Activated CD4-positive, alpha-beta T cell treated with anti-CD3 and anti-CD28 coated beads, Interleukin-2, amount 10 ng/mL, durations not matched to agents 24 days and 14 days (primary cell): ENCODE data around the gene TMEM190. TPM values are rescaled to one million over a fixed set of nuclear protein-coding genes. Genes with fewer than 3 reads are reported as not detected.

Experiments
- DNase-seq: peaks from one replicate; pipeline ENCODE4 v3.0.0; 2022
- H3K27ac Mint-ChIP-seq: one replicate; pipeline ENCODE4 v1.8.0; 2022; ENCODE audit warnings: mild to moderate bottlenecking, mixed read lengths
- H3K27me3 Mint-ChIP-seq: one replicate; pipeline ENCODE4 v1.8.0; 2022; ENCODE audit warnings: mixed read lengths
- H3K36me3 Mint-ChIP-seq: one replicate; pipeline ENCODE4 v1.8.0; 2022; ENCODE audit warnings: low read depth, mild to moderate bottlenecking, mixed read lengths
- H3K4me1 Mint-ChIP-seq: one replicate; pipeline ENCODE4 v1.8.0; 2021; ENCODE audit warnings: mixed read lengths
- H3K4me3 Mint-ChIP-seq: one replicate; pipeline ENCODE4 v1.8.0; 2022; ENCODE audit warnings: mild to moderate bottlenecking, moderate library complexity, mixed read lengths
- H3K9me3 Mint-ChIP-seq: one replicate; pipeline ENCODE4 v1.8.0; 2021; ENCODE audit warnings: mixed read lengths
- intact Hi-C: fragments of 100-400 bp; cut with micrococcal nuclease; formaldehyde crosslinking; loops from one replicate; pipeline ENCODE4 v1.15.1; 2023
- total RNA-seq: library from RNA; stranded (reverse); gene quantifications from 2 replicates; pipeline ENCODE4 v1.2.3, GENCODE V29; 2022

TMEM190 gene
- total RNA-seq, 1 donor from 2014 or later = not detected

DNA sequence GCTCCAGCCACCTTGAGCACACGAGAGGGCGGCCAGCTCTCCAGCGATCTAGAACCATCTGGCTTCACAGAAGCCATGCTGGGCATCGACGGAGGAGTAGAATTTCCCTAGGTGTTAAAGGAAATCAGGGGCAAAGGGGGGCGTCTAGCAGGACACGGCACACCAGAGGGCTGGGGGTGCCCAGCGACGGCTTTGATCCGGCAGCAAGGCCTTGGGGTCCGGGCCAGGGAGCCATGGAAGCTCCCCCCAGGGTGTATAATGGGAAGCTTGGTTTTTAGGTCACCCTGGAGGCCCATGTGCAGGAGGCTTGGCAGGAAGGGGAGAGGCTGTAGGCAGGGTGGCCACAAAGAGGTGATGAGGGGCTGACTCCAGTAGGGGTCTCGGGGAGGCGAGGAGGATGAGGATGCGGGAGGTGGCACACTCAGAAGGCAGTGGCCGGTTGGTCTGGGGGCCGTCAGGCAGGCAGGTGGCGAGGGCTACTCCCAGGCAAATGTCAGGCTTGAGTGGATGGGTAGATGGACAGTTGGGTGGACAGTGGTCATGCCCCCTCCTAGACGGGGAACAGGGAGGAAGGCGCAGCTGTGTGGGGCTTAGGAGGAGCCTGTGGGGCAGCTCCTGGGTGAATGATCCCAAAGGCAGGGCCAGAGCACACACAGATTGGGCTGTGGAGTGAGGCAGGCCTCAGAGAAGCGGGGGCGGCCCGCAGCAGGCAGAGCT, 31.4 kb upstream of the TMEM190 start:
- Mint-ChIP-seq H3K4me1 (peaks cover 8% of the 10 kb centered on the region), H3K36me3 (peaks cover 11% of the 10 kb centered on the region), H3K4me3 (no peak overlapping the region), H3K27me3 (no peaks in the 10 kb centered on the region), H3K9me3 (no peaks in the 10 kb centered on the region), H3K27ac (no peak overlapping the region)
- intact Hi-C loops = no loop called here
- no peak for DNase-seq

DNA sequence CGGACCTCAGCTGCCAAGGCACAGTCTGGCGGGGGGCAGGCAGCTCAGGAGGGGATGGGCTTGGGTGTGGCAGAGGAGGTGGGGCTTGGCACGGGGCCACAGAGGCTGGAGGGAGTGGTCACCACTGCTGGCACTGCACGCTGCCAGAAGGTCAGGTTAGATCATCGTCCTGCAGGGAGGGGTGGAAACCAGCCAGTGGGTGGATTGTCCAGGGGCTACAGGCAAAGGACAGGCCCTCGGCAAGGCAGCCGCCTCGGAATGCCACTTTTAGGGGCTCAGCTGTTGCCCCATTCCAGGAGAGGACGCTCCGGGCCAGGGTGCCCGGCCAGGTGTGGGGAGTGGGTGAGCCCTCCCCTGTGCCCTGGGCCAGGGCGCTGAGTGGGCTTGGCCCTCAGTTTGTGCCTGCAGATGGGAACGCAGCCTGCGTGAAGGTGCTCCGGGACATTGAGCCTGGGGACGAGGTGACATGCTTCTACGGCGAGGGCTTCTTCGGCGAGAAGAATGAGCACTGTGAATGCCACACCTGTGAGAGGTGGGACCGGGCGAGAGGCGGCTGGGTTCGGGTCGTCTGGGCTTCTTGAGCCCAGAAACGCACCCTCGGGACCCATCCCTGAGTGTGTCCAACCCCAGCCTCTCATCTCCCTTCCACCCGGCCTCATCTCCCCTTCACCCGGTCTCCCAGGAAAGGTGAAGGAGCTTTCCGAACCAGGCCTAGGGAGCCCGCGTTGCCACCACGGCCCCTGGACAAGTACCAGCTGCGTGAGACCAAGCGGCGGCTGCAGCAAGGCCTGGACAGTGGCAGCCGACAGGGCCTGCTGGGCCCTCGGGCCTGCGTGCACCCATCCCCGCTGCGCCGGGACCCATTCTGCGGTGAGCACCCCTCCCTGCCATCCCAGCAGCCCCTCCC, 30.6 kb upstream of the TMEM190 start:
- Mint-ChIP-seq H3K9me3 (no peaks in the 10 kb centered on the region), H3K27ac (no peak overlapping the region), H3K36me3 (peaks cover 11% of the 10 kb centered on the region), H3K27me3 (peaks cover under 1% of the 10 kb centered on the region), H3K4me3 (no peak overlapping the region), H3K4me1 (peaks cover 4% of the 10 kb centered on the region)
- DNase-seq = no peak
- intact Hi-C loops = no loop called here

DNA sequence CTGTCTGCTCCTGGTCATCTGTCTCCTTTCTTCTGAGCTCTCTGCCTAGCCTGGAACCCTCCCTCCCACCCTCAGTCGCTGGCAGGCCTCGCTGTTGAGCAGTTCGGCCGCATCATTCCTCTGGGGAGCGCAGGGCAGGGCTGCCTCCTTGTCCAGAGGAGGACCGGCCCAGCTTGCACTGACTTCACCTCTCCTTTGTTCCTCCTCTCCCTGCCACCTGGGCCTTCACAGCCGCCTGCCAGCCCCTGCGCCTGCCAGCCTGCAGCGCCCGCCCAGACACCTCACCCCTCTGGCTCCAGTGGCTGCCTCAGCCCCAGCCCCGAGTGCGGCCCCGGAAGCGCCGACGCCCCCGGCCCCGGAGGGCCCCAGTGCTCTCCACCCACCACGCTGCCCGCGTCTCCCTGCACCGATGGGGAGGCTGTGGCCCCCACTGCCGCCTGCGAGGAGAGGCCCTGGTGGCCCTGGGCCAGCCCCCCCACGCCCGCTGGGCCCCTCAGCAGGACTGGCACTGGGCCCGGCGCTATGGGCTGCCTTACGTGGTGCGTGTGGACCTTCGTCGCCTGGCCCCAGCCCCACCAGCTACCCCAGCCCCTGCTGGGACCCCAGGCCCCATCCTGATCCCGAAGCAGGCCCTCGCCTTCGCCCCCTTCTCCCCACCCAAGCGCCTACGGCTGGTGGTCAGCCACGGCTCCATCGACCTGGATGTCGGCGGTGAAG, 29.7 kb upstream of the TMEM190 start:
- intact Hi-C loops = no loop called here
- Mint-ChIP-seq H3K4me3 (no peak overlapping the region), H3K4me1 (peaks cover 7% of the 10 kb centered on the region), H3K36me3 (peaks cover 8% of the 10 kb centered on the region), H3K27ac (no peak overlapping the region), H3K9me3 (no peaks in the 10 kb centered on the region), H3K27me3 (peaks cover 8% of the 10 kb centered on the region)
- DNase-seq = no peak

DNA sequence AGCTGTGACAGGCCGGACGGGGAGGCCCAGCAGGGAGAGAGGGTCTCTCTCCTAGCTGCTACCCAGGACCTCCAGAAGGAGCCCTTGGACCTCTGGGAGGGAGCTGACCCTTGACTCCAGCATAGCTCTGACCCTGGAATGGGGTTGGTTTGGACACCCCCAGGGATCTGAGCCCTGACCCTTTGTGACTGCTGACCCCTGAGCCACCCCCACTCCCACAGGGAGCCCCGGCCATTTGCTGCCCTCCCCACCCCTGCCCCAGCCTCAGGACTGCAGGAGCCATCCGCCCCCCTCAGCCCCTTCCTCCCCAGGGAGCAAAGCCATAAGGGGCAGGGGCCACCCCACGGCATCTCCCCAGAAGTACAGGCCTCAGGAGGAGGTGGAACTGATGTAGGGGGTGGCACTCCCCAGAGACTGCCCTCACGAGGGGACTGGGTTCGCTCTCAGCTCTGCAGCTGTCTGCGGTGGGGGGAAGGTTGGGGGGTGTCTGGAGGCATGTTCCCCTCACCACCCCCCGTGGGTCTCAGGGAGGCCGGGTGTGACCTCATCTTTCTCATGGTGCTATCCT, 29.1 kb upstream of the TMEM190 start:
- Mint-ChIP-seq H3K36me3 (peaks cover 8% of the 10 kb centered on the region), H3K27ac (no peak overlapping the region), H3K4me3 (no peak overlapping the region), H3K9me3 (no peaks in the 10 kb centered on the region), H3K27me3 (peaks cover 15% of the 10 kb centered on the region), H3K4me1 (peaks cover 10% of the 10 kb centered on the region)
- no peak for DNase-seq
- intact Hi-C loops = no loop called here

DNA sequence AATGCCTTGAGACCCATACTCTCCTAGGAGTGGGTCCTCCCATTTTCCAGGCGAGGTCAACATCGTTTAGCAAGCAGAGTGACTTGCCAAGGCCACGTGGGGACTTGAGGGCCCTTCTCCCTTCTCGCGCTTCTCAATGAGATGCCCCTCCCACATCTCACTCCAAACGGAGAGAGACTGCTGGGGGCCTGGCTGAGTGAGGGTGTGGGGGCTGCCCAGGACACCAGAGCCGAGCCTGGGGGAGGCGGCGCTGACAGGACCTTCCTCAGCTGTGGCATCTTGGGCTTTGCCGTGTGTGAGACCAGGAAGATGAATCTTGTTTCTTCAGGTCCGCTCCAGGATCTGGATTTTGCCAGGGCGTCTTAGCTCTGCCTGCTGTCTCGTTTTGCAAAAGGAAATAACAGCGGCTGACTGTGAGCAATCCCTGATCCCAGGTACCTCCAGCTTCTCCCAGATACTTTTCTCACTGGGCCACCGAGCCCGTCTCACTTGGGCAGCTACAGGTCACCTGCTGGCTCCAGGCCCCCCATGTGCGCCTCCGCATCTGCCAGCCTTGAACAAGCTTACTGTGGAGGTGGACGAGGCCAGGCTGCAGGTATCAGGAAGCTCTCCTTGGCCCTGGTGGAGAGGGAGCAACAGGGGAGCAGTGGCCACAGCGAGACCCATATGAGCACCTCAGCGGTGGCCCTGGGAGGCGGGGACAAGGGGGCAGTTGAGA, 28.1 kb upstream of the TMEM190 start:
- intact Hi-C loops = no loop called here
- Mint-ChIP-seq H3K9me3 (no peaks in the 10 kb centered on the region), H3K36me3 (peaks cover 2% of the 10 kb centered on the region), H3K4me3 (no peak overlapping the region), H3K4me1 (peaks cover 19% of the 10 kb centered on the region), H3K27ac (no peak overlapping the region), H3K27me3 (peaks cover 24% of the 10 kb centered on the region)
- DNase-seq = no peak

DNA sequence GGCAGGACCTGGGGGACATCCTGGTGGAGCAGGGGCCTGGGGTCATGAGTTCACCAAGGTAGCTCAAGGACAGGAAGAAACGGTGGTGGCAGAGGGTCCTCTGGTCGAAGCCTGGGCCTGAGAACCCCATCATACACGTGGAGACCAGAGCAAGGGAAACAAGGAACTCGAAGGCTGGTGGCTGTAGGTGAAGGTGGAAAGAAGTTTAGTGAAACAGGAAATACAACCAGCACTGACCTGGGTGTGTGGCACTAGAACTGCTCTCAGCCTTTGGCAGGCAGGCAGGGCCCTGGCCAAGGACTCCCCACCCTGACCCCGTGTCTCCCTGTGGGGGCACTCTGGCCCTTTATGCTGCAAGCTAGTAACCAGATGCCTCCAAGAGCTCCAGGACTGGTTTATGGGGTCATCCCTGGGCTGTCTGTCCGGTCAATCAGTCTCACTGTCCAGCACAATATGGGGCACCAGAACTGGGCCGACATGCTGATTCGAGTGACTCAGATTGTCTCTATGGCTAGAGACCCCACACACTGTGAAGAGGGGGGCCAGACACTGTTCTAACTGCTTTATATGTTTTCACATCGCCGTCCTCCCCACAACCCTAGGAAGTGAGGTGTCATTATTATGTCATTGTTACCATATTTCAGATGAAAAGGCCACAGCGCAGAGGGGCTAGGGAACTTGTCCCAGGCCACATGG, 25.9 kb upstream of the TMEM190 start:
- DNase-seq = no peak
- no peaks in the 10 kb centered on the region for H3K9me3 Mint-ChIP-seq
- H3K27me3 Mint-ChIP-seq = peaks cover 35% of the 10 kb centered on the region
- no peak overlapping the region for H3K27ac Mint-ChIP-seq
- H3K4me1 Mint-ChIP-seq = peaks cover 22% of the 10 kb centered on the region
- intact Hi-C loops = no loop called here
- H3K4me3 Mint-ChIP-seq = no peak overlapping the region
- H3K36me3 Mint-ChIP-seq = peaks cover 2% of the 10 kb centered on the region

DNA sequence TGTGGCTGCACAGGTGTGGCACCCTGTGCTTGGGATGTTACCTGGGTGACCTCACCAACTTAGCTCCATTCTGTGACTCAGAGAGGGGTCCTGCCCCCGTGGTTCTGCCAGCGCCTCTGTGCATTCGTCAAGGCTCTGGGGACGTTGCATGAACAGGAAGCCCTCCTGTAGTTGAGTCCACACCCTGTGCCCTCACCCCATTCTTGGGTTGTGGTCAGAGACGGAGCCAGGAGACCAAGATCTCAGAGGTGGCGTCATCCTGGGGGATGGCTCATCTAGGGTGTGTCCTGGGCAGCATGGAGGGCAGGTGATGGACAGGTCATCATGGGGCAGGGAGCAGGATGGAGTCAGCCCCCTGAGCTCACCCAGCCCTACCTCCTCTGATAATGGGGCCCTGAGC, 24.6 kb upstream of the TMEM190 start:
- H3K27me3 Mint-ChIP-seq = peaks cover 41% of the 10 kb centered on the region
- no peaks in the 10 kb centered on the region for H3K9me3 Mint-ChIP-seq
- DNase-seq = no peak
- no peak overlapping the region for H3K4me3 Mint-ChIP-seq
- no peak overlapping the region for H3K27ac Mint-ChIP-seq
- intact Hi-C loops = no loop called here
- peaks cover 22% of the 10 kb centered on the region for H3K4me1 Mint-ChIP-seq
- peaks cover 2% of the 10 kb centered on the region for H3K36me3 Mint-ChIP-seq

DNA sequence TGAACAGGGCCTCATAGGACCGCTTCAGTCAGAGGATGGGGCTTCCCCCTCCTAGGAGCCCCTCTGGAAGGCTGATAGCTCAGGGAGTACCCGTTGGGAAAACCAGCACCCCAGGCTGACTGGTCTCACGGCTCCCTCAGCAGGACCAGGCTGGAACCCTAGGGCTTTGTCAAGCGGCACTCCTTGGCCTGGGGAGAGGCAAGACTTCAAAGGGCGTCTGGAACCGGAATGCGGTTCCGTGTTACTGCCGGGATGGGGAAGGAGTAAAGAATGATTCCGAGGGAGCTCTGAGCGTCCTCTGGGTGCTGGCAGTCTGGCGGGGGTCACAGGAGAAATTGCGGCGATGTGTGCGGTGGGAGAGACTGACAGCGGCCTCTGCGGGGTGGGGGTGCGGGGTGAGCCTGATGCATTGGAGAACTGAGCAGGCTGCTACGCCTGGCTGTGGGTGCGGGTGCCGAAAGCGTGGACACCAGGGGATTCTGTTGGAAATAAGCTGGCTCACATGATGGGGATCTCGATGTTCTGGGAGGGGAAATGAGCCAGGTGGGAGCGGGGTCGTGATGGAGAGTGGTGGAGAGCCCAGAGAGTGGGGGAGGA, 24.0 kb upstream of the TMEM190 start:
- H3K36me3 Mint-ChIP-seq = peaks cover 2% of the 10 kb centered on the region
- peak overlapping the region; percentile 70 for H3K27ac Mint-ChIP-seq
- intact Hi-C loops = loop anchor here (1.0 kb wide), 1 partner anchor 13 kb away; the partner anchor contains the start of gene KMT5C

DNA sequence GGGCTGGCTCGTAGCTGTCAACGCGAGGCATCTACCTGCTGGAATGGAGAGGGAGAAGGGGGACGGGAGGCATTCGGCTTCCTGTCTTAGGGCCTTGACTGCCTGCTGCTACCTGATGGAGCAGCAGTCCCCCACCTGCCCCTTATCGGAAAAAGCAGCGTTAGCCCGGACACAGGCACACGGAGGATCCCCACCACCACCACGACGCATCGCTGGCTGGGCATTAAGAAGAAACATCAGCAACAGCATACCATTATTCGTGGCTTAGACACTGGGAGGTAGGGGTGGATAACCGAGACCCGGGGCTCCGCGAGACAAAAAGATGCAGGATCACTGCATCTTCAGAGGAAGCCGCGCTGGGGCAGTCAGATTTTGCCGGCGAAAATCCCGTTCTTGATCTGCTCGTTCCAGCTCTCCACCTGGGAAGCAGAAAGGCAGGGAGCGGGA, 23.2 kb upstream of the TMEM190 start:
- intact Hi-C loops = loop anchor here (1.0 kb wide), 1 partner anchor 14 kb away; the partner anchor contains the start of gene KMT5C
- Mint-ChIP-seq H3K9me3 (no peaks in the 10 kb centered on the region), H3K4me3 (peak overlapping the region; percentile 83), H3K36me3 (no peaks in the 10 kb centered on the region), H3K27ac (no peak overlapping the region), H3K27me3 (peaks cover 49% of the 10 kb centered on the region), H3K4me1 (peaks cover 22% of the 10 kb centered on the region)
- no peak for DNase-seq

More for the DNA sequence above, 24.0 kb upstream of the TMEM190 start:
- H3K4me3 Mint-ChIP-seq = peak overlapping the region; percentile 83
- no peaks in the 10 kb centered on the region for H3K9me3 Mint-ChIP-seq
- DNase-seq = no peak
- H3K27me3 Mint-ChIP-seq = peaks cover 47% of the 10 kb centered on the region
- H3K4me1 Mint-ChIP-seq = peaks cover 22% of the 10 kb centered on the region

DNA sequence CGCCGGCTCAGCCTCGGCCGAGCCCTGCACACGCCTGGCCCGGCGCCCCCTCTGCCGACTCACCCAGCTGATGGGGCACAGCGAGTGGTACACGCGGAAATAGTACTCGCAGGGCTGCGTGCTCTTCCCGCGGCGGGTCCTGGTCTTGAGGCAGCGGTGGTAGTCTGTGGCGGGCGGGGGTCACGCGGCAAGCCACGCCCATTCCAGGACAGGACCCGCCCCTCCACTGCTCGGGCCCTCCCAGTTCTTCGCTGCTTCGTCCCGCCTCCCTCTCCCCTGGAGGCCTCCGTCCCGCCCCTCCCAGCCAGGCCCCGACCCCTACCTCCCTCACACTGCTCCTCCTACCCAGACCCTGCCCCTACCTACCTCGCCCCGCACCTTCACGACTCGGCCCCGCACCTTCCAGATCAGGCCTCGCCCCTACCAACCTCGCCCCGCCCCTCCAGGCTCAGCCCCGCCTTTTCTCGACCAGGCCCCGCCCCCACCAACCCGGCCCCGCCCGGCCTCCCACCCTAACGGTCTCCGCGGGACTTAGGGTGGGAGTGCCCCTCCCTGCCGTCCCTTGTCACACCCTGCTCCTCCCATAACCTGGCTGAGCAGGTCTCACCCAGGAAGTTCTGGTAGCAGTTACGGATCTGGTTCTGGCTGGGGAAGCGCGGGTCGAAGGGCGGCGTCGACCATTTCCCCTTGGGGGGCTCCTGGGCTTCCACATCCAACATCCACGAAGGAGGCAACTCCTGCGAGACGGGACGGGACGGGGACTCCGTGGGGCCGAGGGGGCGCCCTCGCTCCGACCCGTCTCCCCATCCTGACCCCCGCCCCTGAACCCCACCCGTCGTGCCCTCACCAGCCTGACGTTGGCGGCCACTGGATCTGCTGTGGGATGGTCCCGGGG, 22.6 kb upstream of the TMEM190 start:
- no peaks in the 10 kb centered on the region for H3K9me3 Mint-ChIP-seq

DNA sequence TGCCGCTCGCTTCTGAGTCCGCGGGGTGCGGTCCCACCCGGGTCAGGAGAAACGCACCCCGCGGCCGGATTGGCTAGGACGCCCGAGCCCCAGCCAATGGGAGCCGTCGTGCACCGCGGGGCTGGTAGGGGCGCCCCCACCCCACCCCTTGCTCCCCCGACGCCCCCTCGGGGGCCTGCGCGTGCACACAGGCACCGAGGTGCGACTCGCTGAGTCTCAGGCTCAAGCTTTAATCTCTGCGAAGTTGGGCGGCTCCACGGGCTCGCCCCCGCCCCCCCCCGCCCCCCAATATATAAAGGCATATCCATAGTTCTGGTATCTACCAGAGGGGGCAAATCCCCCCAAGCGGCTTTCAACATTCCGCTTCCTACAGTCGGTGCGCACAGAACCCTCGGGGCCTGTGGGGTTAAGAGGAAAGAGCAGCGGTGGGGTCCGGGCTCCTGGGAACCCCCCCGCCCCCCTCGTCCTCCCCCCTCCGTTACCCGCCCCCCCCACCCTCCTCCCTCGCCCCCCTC, 21.9 kb upstream of the TMEM190 start, which contains the start of gene COX6B2:
TSS of gene COX6B2 (minus strand) at position 22 of the 515 bp plus-strand sequence. CDS start 198 bp downstream, outside the sequence.
- intact Hi-C loops = no loop called here
- Mint-ChIP-seq H3K4me3 (peak within 1 kb of the TSS; percentile 83), H3K9me3 (no peaks in the 10 kb centered on the region), H3K27ac (no peak within 1 kb of the TSS), H3K4me1 (peaks cover 22% of the 10 kb centered on the region), H3K27me3 (peaks cover 49% of the 10 kb centered on the region), H3K36me3 (no peaks in the 10 kb centered on the region)
- DNase-seq = peak; percentile 70

More for the DNA sequence above, 22.6 kb upstream of the TMEM190 start:
- Mint-ChIP-seq H3K4me1 (peaks cover 22% of the 10 kb centered on the region), H3K36me3 (no peaks in the 10 kb centered on the region), H3K4me3 (peak overlapping the region; percentile 83), H3K27ac (no peak overlapping the region), H3K27me3 (peaks cover 49% of the 10 kb centered on the region)
- intact Hi-C loops = loop anchor here (1.0 kb wide), 1 partner anchor 15 kb away; the partner anchor contains the start of gene KMT5C
- peak; percentile 89 for DNase-seq
